ENCODE data around the gene AGPAT3. TPM values are rescaled to one million over a fixed set of nuclear protein-coding genes. Genes with fewer than 3 reads are reported as not detected.

AGPAT3 gene
- total RNA-seq, 6 donors from 2014 or later = 55.0 to 102 (median 70.0) TPM

- DNase-seq (no peak), ATAC-seq (ENCODE audit: low FRiP score in 2 of 2) (no peak)
- H3K4me1 ChIP-seq = peaks cover 9 to 28% (median 22%) of the 10 kb centered on the region in 4 donors
- no peaks in the 10 kb centered on the region for H3K9me3 ChIP-seq
- WGBS, 2 donors = 93 to 94% methylated on average over 17 of the region's 17 CpGs
- H3K4me3 ChIP-seq = no peak overlapping the region
- H3K27me3 ChIP-seq = no peaks in the 10 kb centered on the region
- TF ChIP-seq POLR2AphosphoS5 (IDR thresholded peaks at IDR 0.05) (no peak), POLR2A (IDR thresholded peaks at IDR 0.05) (no peak), CTCF (IDR thresholded peaks at IDR 0.05) (no peak), EP300 (IDR thresholded peaks at IDR 0.05) (no peak)
- H3K27ac ChIP-seq = no peak overlapping the region
- H3K36me3 ChIP-seq = peaks cover 0 to 23% (median 5%) of the 10 kb centered on the region in 4 donors
These were observed 67.0 kb downstream of the AGPAT3 start for GRCh38 chr21:43932005-43932404.

- Histone ChIP-seq H3K36me3 (peaks cover 0 to 22% (median 4%) of the 10 kb centered on the region in 4 donors), H3K27me3 (no peaks in the 10 kb centered on the region), H3K4me1 (peaks cover 9 to 24% (median 19%) of the 10 kb centered on the region in 4 donors), H3K4me3 (no peak overlapping the region), H3K9me3 (no peaks in the 10 kb centered on the region), H3K27ac (no peak overlapping the region)
- WGBS, 2 donors = 88 to 91% methylated on average over 12 of the region's 12 CpGs
- DNase-seq (no peak), ATAC-seq (ENCODE audit: low FRiP score in 2 of 2) (no peak)
- TF ChIP-seq CTCF (IDR thresholded peaks at IDR 0.05) = no peak
- no peak for TF ChIP-seq EP300 (IDR thresholded peaks at IDR 0.05)
- TF ChIP-seq POLR2A (IDR thresholded peaks at IDR 0.05) = no peak
- TF ChIP-seq POLR2AphosphoS5 (IDR thresholded peaks at IDR 0.05) = no peak
These were observed 68.2 kb downstream of the AGPAT3 start for GRCh38 chr21:43933199-43933598.

GRCh38 chr21:43933680-43934079 is 68.7 kb downstream of the AGPAT3 start:
- H3K27ac ChIP-seq = no peak overlapping the region
- H3K9me3 ChIP-seq = no peaks in the 10 kb centered on the region
- no peak for ATAC-seq (ENCODE audit: low FRiP score in 2 of 2)
- peak in 1 of 2 donors; percentile 65 for DNase-seq
- 95 to 97% methylated on average over 14 to 15 of the region's 15 CpGs for WGBS, 2 donors
- H3K36me3 ChIP-seq = peaks cover 0 to 17% (median 3%) of the 10 kb centered on the region in 4 donors
- H3K27me3 ChIP-seq = no peaks in the 10 kb centered on the region
- peaks cover 9 to 26% (median 22%) of the 10 kb centered on the region in 4 donors for H3K4me1 ChIP-seq
- TF ChIP-seq EP300 (IDR thresholded peaks at IDR 0.05) = no peak
- TF ChIP-seq CTCF (IDR thresholded peaks at IDR 0.05) = no peak
- no peak for TF ChIP-seq POLR2A (IDR thresholded peaks at IDR 0.05)
- no peak for TF ChIP-seq POLR2AphosphoS5 (IDR thresholded peaks at IDR 0.05)
- H3K4me3 ChIP-seq = no peak overlapping the region

GRCh38 chr21:43934116-43934515 is 69.1 kb downstream of the AGPAT3 start:
- Histone ChIP-seq H3K4me1 (peaks cover 10 to 27% (median 26%) of the 10 kb centered on the region in 4 donors), H3K27me3 (no peaks in the 10 kb centered on the region), H3K36me3 (peaks cover 0 to 13% (median 2%) of the 10 kb centered on the region in 4 donors), H3K9me3 (no peaks in the 10 kb centered on the region), H3K4me3 (no peak overlapping the region), H3K27ac (no peak overlapping the region)
- ATAC-seq (ENCODE audit: low FRiP score in 2 of 2) (no peak), DNase-seq (peak in 1 of 2 donors; percentile 70)
- 94 to 99% methylated on average over 6 to 10 of the region's 15 CpGs for WGBS, 2 donors
- TF ChIP-seq EP300 (IDR thresholded peaks at IDR 0.05) = no peak
- no peak for TF ChIP-seq CTCF (IDR thresholded peaks at IDR 0.05)
- no peak for TF ChIP-seq POLR2AphosphoS5 (IDR thresholded peaks at IDR 0.05)
- no peak for TF ChIP-seq POLR2A (IDR thresholded peaks at IDR 0.05)

All from upper lobe of left lung (tissue), 6 donors.